GM21717 (cell line): ENCODE measurements around the gene ADGRG1.

Experiments used
- ATAC-seq: cut with Tn5 transposase; IDR thresholded peaks from one replicate; pipeline ENCODE4 v1.9.1; 2021; ENCODE audit warnings: mild to moderate bottlenecking, moderate library complexity; ENCODE audit not compliant: unreplicated experiment

Gene ADGRG1

DNA sequence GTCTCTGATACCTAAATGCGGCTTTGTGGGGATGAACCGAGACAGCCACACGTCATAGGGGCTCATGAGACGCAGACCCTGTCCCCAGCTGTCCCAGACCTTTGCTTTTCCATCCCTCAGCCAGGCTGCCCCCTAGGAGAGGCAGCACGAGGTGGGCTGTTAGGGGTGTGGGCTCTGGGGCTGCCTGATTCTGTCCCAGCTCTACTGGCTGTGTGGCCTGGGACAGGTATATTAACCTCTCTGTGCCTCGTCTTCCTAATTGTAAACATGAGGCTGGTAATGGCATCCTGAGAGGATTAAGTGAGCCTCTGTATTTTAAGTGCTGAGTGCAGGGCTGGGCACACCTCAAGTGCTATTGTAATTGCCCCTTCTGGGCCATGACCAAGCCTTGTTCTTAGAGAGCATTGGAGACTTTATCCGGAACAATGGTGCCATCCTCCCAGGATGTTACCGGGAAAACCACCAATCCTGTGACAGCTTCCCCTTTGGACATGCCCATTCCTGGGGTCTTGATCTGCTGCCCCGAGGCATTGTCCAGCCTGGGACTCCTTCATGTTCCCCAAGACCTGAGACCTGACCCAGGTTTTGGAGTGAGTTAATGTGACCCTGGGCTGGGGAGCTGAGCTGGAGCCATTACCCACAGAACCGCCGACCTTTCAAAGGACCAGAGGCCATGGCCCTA is 5.1 kb downstream of the ADGRG1 start:
- no peak for ATAC-seq

GRCh38 chr16:57634171-57634570 is 5.7 kb downstream of the ADGRG1 start:
- no peak for ATAC-seq

DNA sequence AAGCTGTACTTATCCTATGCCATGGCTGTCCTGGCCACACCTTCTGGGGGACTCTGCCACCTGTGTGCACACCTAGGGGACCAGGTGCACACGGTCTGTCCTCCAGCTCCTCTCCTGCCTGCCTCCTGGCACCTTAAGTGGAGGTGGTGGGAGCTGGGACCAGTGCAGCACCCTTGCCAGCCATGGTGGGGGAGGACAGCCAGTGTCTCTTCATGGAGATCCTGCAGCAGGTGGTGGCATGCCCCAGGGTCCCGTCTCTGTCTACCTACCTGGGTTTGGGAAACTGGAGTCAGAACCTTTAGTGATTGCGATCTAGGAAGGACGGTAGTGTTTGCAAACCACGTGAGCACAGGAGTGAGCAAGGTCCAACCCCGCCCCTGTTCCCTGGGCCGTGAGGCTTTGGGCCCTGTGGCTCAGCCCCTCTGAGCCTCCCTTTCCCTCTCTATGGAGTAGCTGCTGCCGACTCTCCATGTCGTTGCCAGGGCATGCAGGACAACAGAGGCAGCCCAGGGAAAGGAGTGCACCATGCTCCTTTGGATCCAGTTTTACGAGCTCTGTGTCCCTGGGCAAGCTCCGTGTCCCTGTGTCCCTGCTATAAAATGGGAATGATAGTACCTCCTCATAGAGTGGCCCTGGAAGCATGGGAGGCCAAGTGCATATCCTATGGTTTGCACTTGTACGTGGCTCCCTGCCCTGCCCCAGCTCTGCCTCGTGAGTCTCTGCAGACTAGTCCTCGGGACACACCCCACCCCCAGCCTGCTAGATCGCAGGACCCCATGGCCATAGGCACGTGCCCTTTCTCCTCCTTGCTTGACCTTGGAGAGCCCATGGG is 7.1 kb downstream of the ADGRG1 start:
- ATAC-seq = no peak

- ATAC-seq = no peak
Measured at GRCh38 chr16:57636184-57636583, 7.8 kb downstream of the ADGRG1 start.

DNA sequence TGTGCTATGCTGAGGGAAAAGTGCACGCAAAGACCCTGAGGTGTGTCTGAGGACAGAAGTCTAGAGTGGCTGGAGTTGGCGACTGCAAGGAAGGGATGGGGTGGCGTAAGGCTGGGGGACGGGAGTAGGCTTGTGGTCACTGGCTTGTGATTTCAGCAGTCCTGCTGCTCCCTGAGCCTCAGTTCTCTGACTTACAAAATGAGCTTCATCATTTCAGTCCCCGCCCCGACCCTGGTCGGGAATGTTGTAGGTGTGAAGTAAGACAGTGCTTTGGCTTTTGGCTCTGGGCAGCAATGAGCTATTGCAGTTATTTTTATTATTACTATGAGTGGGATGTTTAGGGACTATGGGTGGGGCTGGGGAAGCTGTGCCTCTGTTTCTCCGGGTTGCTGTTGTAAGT is 8.6 kb downstream of the ADGRG1 start:
- ATAC-seq = no peak

DNA sequence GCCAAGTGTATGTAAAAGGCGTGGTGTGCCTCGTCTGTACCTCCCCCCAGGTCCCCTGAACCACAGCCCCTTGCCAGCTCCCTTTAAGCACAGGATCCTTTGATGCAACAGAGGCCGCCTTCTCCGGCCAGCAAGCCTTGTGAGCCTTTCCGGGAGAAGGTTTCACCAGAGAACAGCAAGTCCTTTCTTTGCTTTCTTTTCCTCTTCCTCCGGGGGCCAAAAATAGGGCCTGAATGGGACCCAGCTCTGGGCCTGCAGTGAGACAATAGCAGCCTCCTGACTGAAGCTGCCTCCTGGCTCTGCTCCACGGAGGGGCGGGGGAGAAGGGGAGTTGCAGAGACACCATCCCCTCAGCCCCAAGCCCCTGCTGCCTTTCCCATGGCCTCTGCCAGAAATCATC is 9.0 kb downstream of the ADGRG1 start:
- no peak for ATAC-seq

GRCh38 chr16:57637965-57638364 is 9.5 kb downstream of the ADGRG1 start:
- ATAC-seq = no peak

DNA sequence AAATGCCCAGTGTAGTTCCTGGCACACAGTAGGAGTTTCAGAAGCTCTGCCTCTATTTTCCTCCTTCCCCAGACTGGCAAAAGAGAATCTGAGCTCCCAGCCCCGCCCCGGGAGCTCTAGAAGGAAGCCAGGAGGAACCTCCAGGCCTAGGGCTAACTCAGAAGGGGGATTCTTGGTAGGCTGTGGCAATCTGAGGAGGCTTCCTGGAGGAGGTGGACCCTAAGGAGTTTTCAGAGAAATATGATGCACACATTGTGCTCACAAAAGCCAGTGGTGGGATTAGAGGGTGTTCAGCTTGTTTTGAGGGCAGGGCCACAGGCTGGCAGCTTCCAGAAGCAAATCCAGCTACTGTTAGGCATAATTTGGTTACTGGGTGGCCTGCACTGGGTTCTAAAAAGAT is 10.0 kb downstream of the ADGRG1 start:
- ATAC-seq = no peak

- no peak for ATAC-seq
Measured at GRCh38 chr16:57639172-57639887, 10.9 kb downstream of the ADGRG1 start.

GRCh38 chr16:57640185-57640584 is 11.8 kb downstream of the ADGRG1 start:
- no peak for ATAC-seq

- ATAC-seq = no peak
Measured at GRCh38 chr16:57640612-57641011, 12.2 kb downstream of the ADGRG1 start.

- no peak for ATAC-seq
Measured at GRCh38 chr16:57642160-57643135, 14.0 kb downstream of the ADGRG1 start.

DNA sequence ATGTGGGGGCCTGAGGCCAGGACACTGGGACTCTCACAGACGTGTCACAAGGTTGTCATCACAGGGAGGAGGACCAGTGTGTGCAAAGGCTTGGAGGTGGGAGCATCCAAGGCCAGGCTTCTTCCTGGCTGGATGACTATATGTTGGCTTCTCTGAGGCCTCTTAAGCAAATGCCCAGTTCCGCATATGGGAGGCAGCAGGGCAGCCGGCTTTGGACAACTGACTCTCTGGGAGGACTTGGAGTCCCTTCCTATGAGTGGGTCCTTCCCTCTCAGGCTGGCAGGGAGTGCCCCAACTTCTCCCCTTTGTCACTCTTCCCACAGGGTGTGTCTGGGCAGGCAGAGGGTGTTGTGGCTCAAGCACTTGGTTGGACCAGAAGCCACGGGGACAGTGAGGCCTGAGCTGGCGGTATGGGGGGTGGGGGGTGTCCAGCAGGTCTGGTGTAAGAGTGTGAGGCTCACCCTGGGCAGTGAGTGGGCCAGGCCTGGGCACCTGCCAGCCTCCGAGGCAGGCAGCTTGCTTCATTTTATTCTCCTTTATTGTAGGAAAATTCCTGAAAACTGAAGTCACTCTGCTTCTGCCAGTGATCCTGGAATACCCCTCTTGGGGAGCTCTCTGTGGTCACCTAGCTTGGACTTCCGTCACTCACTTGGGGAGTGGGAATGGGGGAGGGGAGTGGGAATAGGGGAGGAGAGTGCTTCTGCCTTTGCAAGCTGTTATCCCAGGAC is 14.9 kb downstream of the ADGRG1 start:
- ATAC-seq = no peak

DNA sequence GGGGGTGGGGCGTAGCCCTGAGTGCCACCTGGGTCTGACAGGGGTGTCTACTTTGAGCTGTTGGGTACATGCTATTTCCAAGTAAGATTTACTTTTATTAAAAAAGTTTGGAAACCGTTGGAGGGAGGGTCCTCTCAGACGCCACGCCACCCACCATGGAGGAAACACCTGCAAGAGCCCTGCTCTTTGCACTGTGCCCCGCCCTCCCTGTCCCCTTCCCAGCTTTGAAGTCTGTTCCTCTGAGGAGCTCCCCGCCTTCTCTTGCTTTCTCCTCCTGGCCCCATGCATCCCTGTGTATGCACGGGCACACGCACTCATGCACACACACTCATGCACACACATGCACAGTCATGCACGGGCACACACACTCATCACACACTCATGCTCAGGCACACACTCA is 15.5 kb downstream of the ADGRG1 start:
- no peak for ATAC-seq

DNA sequence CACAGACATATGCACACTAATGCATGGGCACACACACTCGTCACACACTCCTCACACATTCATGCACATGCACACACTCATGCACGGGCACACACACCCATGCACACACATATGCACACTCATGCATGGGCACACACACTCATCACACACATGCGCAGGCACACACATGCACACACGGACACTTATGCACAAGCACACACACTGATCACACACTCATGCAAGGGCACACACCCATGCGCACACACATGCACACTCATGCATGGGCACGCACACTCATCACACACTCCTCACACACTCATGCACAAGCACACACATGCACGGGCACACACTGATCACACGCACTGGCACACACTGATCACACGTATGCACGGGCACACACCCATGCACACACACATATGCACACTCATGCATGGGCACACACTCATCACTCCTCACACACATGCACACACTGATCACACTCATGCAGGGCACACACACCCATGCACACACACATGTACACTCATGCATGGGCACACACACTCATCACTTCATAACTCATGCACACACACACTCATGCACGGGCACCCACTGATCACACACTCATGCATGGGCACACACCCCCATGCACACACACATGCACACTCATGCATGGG is 16.1 kb downstream of the ADGRG1 start:
- no peak for ATAC-seq

DNA sequence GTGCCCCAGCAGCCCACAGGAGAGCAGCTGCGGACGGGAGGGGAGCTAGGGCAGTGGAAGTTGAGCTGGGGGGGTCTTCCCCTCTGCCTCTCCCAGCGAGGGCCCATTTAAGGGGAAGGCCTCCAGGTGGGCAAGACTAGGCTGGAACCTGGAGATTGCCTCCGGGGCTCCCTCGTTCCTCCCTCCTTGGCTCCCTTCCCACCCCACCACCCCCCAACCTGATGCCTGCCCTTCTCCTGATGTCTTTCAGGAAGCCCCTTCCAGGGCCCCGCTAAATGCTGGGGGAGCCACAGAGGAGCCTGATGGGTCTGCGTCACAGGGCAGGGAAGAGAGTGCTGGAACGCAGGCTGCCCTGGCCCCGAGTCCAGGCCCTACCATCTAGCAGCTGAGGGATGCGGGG is 16.7 kb downstream of the ADGRG1 start:
- ATAC-seq = no peak

- no peak for ATAC-seq
Measured at GRCh38 chr16:57645691-57646387, 17.4 kb downstream of the ADGRG1 start.

DNA sequence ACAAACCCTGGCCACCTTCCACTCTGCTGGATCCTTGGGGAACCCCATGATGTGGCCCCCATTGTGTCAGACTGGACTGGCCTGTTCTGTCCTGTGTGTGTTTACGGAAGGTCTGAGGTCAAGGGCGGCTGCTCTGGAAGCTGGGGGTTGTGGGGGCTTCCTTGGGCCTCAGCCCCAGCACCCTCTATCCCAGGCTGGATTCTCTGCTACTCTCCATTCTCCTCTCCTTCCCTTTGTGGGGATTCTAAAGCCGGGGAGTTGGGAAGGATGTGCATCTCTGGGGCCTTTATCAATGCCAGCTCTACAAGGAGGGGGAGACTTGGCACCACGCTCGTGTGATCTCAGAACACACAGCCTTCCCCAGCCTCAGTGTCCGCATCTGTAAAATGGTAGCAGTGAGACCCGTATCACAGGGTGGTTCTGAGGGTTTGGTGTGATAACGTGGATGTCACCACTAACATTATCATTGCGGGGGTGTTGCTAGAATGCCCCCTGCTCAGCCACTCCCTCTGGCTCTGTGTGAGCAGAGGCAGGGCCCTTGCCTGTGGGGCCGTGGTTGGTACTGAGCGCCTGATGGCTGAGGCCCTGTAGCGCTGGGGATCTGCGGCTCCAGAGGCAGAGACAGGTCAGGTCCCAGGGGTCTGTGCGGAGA is 18.1 kb downstream of the ADGRG1 start:
- no peak for ATAC-seq
